Suppressor macrophage (primary cell): ENCODE measurements around the gene MYBBP1A.

ENCODE experiments used
- DNase-seq, 4 experiments: peaks; one replicate each; pipeline ENCODE4 v3.0.0-alpha.2; 2020 to 2022

MYBBP1A gene

GRCh38 chr17:4519361-4519788 is 35.8 kb downstream of the MYBBP1A start:
- no peak for DNase-seq

GRCh38 chr17:4518901-4519300 is 36.3 kb downstream of the MYBBP1A start:
- DNase-seq, result no peak

GRCh38 chr17:4516735-4517134 is 38.4 kb downstream of the MYBBP1A start:
- no peak for DNase-seq

GRCh38 chr17:4515501-4515900 is 39.7 kb downstream of the MYBBP1A start:
- DNase-seq, result no peak

GRCh38 chr17:4514779-4515178 is 40.4 kb downstream of the MYBBP1A start:
- DNase-seq, result no peak

- no peak for DNase-seq
Observed at GRCh38 chr17:4514206-4514605, 41.0 kb downstream of the MYBBP1A start.

- DNase-seq, result no peak
Observed at GRCh38 chr17:4513113-4514032, 41.8 kb downstream of the MYBBP1A start.

GRCh38 chr17:4512156-4513112 is 42.8 kb downstream of the MYBBP1A start:
- DNase-seq, result no peak

GRCh38 chr17:4511199-4511932 is 43.8 kb downstream of the MYBBP1A start:
- peak; percentile 50 to 69 (median 66) for DNase-seq

- DNase-seq, result peak in 2 of 4 experiments; percentile 19 to 37
Observed at GRCh38 chr17:4510618-4510941, 44.6 kb downstream of the MYBBP1A start.

- peak; percentile 53 to 77 (median 66) for DNase-seq
Observed at GRCh38 chr17:4509923-4510617, 45.1 kb downstream of the MYBBP1A start.

- DNase-seq, result peak in 2 of 4 experiments; percentile 54 to 55
Observed at GRCh38 chr17:4509401-4509800, 45.8 kb downstream of the MYBBP1A start.

- DNase-seq, result no peak
Observed at GRCh38 chr17:4508207-4508606, 47.0 kb downstream of the MYBBP1A start.

GRCh38 chr17:4507361-4508111 is 47.6 kb downstream of the MYBBP1A start:
- peak in 1 of 4 experiments; percentile 20 for DNase-seq

GRCh38 chr17:4506892-4507291 is 48.3 kb downstream of the MYBBP1A start:
- no peak for DNase-seq

GRCh38 chr17:4506175-4506813 is 48.9 kb downstream of the MYBBP1A start:
- no peak for DNase-seq

GRCh38 chr17:4505187-4505586 is 50.0 kb downstream of the MYBBP1A start:
- no peak for DNase-seq

- no peak for DNase-seq
Observed at GRCh38 chr17:4504188-4504587, 51.0 kb downstream of the MYBBP1A start.

- DNase-seq, result no peak
Observed at GRCh38 chr17:4503283-4504025, 51.7 kb downstream of the MYBBP1A start.
